Stimulated activated naive B cell treated with anti-CD40 and anti-IgM and Interleukin-4, amounts not matched to agents 10 μg/mL and 1 μg/mL and 100 μg/mL, for 72 hours (primary cell): ENCODE measurements around the gene POU3F2.

Source experiments
- ATAC-seq, 2 donors: fragments of 150-1000 bp; cut with Tn5 transposase; replicated peaks; 2 replicates each; pipeline ENCODE4 v1.10.0; 2021; ENCODE audit warnings: moderate library complexity in 1 of 2
- DNase-seq: peaks from one replicate; pipeline ENCODE4 v3.0.0; 2021
- H3K27ac Mint-ChIP-seq: one replicate; pipeline ENCODE4 v1.8.0; 2022; ENCODE audit warnings: mild to moderate bottlenecking, mixed read lengths
- H3K27me3 Mint-ChIP-seq, 2 donors: one replicate each; pipeline ENCODE4 v1.8.0; 2022; ENCODE audit warnings: mixed read lengths in 2 of 2
- H3K36me3 Mint-ChIP-seq, 2 donors: one replicate each; pipeline ENCODE4 v1.8.0; 2022; ENCODE audit warnings: mixed read lengths in 2 of 2, mild to moderate bottlenecking in 1 of 2
- H3K4me1 Mint-ChIP-seq, 2 donors: one replicate each; pipeline ENCODE4 v1.8.0; 2022; ENCODE audit warnings: mixed read lengths in 2 of 2, mild to moderate bottlenecking in 1 of 2
- H3K4me3 Mint-ChIP-seq, 2 donors: one replicate each; pipeline ENCODE4 v1.8.0; 2022; ENCODE audit warnings: mild to moderate bottlenecking in 2 of 2, mixed read lengths in 2 of 2, moderate library complexity in 1 of 2
- H3K9me3 Mint-ChIP-seq, 2 donors: one replicate each; pipeline ENCODE4 v1.8.0; 2022; ENCODE audit warnings: mixed read lengths in 2 of 2, mild to moderate bottlenecking in 1 of 2

Gene POU3F2

GRCh38 chr6:98887650-98888049 lies 53.3 kb downstream of the POU3F2 start:
- no peak for ATAC-seq
- H3K4me3 Mint-ChIP-seq, result no peak overlapping the region

More at GRCh38 chr6:98887650-98888049, 53.3 kb downstream of the POU3F2 start:
- Mint-ChIP-seq H3K9me3 (no peaks in the 10 kb centered on the region), H3K27me3 (no peaks in the 10 kb centered on the region), H3K4me1 (no peaks in the 10 kb centered on the region), H3K36me3 (peaks cover 12 to 32% of the 10 kb centered on the region in 2 donors), H3K27ac (no peak overlapping the region)
- no peak for DNase-seq
